NCI-H187 treated with DMSO at 0.1 percent for 48 hours (cell line): ENCODE data around the gene SPP2.

Source experiments
- DNase-seq: peaks from one replicate; lab custom pipeline; 2025; lab: John Stamatoyannopoulos, UW

SPP2 gene

GRCh38 chr2:234038076-234038802 is 12.3 kb upstream of the SPP2 start:
- DNase-seq, result no peak

- no peak for DNase-seq
These were observed 6.3 kb upstream of the SPP2 start for GRCh38 chr2:234044157-234044556.

GRCh38 chr2:234046521-234046920 is 4.0 kb upstream of the SPP2 start:
- no peak for DNase-seq

GRCh38 chr2:234047361-234047760 is 3.1 kb upstream of the SPP2 start:
- no peak for DNase-seq

GRCh38 chr2:234048049-234048448 is 2.5 kb upstream of the SPP2 start:
- DNase-seq, result no peak

GRCh38 chr2:234051374-234052070 is 1.0 kb downstream of the SPP2 start:
- DNase-seq, result no peak

GRCh38 chr2:234058881-234059280 is 8.4 kb downstream of the SPP2 start:
- DNase-seq, result no peak

GRCh38 chr2:234060236-234060635 is 9.7 kb downstream of the SPP2 start:
- DNase-seq, result peak; percentile 29

GRCh38 chr2:234061624-234062257 is 11.2 kb downstream of the SPP2 start:
- no peak for DNase-seq

- no peak for DNase-seq
These were observed 16.1 kb downstream of the SPP2 start for GRCh38 chr2:234066587-234066986.

GRCh38 chr2:234071664-234072063 is 21.2 kb downstream of the SPP2 start:
- no peak for DNase-seq

GRCh38 chr2:234072454-234072853 is 22.0 kb downstream of the SPP2 start:
- no peak for DNase-seq

GRCh38 chr2:234074751-234075517 is 24.4 kb downstream of the SPP2 start:
- no peak for DNase-seq

- DNase-seq, result no peak
These were observed 25.0 kb downstream of the SPP2 start for GRCh38 chr2:234075518-234075915.

- no peak for DNase-seq
These were observed 25.4 kb downstream of the SPP2 start for GRCh38 chr2:234075947-234076346.

GRCh38 chr2:234076451-234076850 is 25.9 kb downstream of the SPP2 start:
- DNase-seq, result no peak

- DNase-seq, result no peak
These were observed 27.6 kb downstream of the SPP2 start for GRCh38 chr2:234078129-234078528.

GRCh38 chr2:234081970-234082822 is 31.7 kb downstream of the SPP2 start:
- peak; percentile 52 for DNase-seq

GRCh38 chr2:234083572-234084348 is 33.3 kb downstream of the SPP2 start:
- no peak for DNase-seq

GRCh38 chr2:234091432-234091879 is 41.0 kb downstream of the SPP2 start:
- no peak for DNase-seq

GRCh38 chr2:234091883-234092282 is 41.4 kb downstream of the SPP2 start:
- no peak for DNase-seq
